Measurements from ENCODE around the gene CPM.
"Not testable (repeated sequence)": the region's sequence is repeated elsewhere in the genome, so short reads cannot be mapped to it uniquely, and the experiment has no call there.

The CPM gene

DNA sequence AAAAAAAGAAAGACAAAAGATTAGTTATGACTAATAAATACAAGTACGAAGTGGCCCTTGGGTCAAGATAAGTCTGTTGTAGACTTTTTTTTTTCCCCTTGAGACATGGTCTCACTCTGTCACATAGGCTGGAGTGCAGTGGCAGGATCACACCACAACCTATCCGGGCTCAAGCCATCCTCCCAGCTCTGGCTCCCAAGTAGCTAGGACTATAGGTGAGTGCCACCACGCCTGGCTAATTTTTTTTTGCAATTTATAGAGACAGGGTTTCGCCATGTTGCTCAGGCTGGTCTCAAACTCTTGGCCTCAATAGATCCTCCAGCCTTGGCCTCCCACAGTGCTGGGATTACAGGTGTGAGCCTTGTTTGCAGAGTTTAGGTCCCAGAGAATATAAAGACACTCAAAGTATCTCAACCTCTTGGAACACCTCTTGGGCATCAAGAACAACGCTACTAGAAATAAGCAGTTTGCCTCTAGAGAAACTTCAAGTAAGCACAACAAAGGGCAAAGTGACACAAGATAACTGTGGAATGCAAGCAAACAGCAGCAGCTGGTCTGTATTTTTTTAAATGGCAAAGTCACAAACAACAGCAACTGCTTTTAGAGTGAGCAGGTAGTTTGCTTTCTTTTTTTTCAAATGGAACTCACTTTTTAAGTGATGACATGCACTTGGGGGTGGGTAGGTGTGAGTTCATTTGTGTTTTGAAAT, 128.9 kb downstream of the CPM start:
- no peak for DNase-seq

DNA sequence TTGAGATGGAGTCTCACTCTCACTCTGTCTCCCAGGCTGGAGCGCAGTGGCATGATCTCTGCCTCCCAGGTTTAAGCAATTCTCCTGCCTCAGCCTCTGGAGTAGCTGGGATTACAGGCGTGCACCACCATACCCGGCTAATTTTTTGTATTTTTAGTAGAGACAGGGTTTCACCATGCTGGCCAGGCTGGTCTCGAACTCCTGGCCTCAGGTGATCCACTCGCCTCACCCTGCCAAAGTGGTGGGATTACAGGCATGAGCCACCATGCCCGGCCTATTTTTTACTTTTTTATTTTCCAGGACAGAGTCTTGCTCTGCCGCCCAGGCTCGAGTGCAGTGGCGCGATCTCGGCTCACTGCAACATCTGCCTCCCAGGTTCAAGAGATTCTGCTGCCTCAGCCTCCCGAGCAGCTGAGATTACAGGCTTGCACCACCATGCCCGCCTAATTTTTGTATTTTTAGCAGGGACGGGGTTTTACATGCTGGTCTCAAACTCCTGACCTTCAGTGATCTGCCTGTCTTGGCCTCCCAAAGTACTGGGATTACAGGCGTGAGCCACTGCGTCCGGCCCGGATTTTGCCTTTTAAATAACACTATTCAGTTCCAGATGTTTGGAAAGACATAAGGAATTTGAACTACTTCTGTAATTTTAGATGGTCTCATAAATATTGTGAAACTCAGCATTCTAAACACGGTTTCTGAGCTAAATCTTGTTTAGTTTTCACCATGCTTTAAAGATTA, 129.9 kb downstream of the CPM start:
- not testable (repeated sequence) for DNase-seq

DNA sequence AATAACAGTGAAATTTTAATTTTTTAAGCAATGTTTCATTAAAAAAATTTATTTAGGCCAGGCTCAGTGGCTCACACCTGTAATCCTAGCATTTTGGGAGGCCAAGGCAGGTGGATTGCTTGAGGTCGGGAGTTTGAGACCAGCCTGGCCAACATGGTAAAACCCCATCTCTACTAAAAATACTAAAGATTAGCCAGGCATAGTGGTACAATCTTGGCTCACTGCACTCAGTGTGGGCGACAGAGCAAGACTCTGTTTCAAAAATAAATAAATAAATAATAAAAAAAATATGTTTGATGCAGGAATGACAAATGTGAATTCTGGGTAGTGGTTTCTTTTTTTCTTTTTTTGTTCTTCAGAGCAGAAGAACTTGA, 130.6 kb downstream of the CPM start:
- not testable (repeated sequence) for DNase-seq

Data from NCI-H524 (cell line).